GM21737 (cell line): ENCODE data around the gene RHOG.
"Not testable (repeated sequence)": the region's sequence is repeated elsewhere in the genome, so short reads cannot be mapped to it uniquely, and the experiment has no call there.

Source experiments
- ATAC-seq: cut with Tn5 transposase; IDR thresholded peaks from one replicate; pipeline ENCODE4 v1.9.1; 2021; ENCODE audit warnings: mild to moderate bottlenecking, moderate library complexity; ENCODE audit not compliant: unreplicated experiment

Gene RHOG

DNA sequence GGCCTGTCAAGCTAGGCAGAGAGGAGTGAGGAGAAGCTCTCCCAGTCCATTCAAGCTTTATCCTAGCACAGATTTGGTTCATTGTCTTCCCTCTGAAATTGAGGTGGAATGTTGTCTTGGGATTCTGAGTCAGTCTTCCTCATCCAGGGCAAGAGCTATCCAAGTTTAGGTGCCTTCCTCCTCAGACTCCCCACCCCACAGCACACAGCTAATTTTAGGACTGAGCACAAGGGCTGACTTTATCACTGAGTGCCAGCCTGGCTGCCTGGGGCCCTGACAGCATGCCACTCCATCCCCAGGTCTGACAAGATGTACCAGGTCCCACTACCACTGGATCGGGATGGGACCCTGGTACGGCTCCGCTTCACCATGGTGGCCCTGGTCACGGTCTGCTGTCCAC is 29.8 kb downstream of the RHOG start:
- ATAC-seq: no peak

DNA sequence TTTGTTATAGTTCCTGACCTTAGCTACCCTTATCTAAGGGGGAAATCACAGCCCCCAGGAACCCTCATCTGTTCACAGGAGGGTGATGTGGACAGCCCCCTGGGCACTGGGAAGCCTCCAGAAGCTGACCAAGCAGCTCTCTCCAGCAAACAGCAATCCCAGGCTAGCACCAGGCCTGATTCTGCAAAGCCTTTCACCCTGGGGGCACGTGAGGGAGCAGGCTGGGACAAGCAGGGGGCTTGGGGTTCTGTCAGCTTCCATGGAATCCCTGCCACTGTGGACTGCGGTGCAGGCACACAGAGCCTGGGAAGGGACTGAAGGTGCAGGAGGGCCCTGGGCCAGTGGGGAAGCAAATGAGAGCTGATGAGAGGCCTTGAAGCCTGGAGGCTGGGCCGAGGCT is 30.3 kb downstream of the RHOG start:
- ATAC-seq: no peak

DNA sequence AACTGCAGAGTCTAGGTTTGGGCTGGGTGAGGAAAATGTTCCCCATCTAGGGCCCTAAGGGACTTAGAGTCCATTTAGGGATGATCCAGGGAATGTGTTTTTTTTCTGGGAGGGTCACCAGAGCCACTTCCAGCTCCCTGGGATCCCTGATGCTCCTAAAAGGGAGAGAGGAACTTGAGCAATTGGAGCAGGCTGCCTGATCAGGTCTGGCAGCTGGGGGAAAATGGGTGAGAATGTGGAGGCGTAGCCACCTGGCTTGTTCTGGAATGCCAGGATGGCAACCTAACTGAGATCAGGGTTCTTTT is 31.2 kb downstream of the RHOG start:
- no peak for ATAC-seq

DNA sequence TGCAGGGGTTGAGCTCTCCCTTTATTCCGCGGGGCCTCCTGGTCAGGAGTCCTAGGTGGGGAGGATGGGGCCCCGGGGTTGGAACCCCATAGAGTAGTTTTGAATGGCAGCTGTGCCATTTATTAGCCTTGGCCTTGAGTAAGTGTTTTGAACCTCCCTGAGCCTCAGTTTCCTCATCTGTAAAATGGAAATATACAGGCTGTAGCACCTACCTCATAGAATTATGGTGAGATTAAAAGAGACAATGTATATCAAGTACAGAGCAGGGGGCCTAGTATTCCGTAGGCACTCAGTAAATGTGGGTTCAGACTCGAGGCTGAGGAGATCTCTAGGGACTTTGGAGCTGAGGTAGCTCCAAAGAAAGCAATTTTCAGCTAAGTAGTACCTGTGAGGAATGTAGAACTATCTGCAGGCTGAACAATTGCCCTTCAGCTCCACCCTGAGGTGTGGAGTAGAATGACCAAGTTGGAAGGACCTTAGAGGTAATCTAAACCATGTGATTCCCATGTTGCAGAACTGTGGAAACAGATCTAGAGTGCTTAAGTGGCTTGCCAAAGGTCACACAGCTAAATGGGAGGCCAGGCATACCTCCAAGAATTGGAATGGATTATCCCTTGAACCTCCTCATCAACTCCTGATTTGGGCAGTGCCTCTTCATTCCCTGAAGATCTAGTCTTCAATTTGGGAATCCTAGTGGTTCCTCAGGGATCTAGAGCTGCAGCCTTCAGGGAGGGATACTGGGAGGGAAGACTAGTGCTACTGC is 31.7 kb downstream of the RHOG start:
- peak; percentile 59 for ATAC-seq

DNA sequence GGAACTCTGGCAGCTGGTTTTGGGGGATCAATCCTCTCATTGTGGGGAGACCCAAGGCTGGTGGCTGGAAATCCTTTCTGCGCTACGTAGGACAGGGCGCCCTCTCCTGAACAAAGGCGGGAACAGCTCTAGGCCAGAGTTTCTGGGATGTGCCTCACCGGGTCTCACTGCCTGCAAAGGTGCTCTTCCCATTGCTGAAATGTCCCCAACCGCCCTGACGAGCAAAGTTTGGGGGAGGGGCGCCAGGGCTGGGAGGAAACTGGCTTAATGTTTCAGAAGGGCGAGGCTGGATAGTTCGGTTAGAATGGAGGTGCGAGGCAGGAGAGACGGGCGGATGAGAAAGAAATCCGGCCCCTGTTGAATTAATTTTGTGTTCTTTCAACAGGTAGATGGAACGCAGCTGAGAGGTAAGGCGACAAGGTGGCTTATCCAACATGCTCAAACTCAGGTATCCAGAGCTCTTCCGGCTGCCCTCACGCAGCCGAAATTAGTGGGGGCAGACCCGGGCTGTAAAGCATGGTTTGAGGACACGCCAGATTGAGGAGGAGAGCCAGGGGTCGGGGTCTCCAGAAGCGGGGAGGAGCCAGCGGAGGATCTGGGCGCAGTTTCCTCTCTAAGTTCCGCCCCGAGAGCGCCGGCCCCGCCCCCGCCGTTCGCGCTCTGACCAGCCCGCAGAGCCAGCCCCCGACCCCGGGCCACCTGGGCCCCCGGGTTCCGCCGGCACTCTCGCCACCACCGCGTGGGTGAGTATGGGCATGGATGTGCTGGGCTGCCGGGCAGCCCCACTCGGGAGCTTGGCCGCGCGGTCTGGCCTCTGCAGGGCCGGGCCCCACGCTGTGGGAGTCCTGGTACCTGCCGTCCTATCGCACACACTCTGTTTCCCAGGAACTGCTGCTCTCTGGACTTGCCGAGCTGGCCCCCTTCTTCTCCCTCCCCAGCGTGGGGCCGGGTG is 32.6 kb downstream of the RHOG start, which contains the start of gene PGAP2:
PGAP2 (plus strand) TSS at position 652 of the 952 bp plus-strand sequence. CDS start 2,700 bp downstream, outside the sequence.
- peak; percentile 64 for ATAC-seq

DNA sequence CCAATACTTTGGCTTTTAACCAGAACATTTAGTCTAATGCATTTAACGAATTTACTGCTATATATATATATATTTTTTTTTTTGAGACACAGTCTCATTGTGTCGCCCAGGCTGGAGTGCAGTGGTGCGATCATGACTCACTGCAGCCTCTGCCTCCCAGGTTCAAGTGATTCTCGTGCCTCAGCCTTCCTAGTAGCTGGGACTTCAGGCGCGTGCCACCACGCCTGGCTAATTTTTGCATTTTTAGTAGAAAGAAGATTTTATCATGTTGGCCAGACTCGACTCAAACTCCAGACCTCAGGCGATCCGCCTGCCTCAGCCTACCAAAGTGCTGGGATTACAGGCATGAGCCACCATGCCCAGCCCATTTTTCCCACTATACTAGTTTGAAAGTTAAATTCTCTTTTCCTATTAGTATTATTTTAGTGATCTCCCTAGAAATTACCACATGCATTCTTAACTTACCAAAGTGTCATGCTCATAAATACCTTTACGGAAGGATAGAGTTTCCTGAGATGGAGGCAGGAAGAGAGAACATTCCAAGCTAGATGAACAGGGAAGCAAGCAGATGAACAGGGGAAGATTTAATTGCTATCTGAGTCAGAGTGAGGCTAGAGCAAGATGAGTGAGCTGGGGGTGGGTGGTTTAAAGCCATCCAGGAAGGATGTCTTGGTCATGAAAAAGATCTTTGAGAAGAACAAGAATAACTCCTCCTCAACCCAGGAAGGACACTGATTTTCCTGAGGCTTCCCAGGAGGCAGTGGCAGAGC is 36.8 kb downstream of the RHOG start:
- ATAC-seq: no peak

DNA sequence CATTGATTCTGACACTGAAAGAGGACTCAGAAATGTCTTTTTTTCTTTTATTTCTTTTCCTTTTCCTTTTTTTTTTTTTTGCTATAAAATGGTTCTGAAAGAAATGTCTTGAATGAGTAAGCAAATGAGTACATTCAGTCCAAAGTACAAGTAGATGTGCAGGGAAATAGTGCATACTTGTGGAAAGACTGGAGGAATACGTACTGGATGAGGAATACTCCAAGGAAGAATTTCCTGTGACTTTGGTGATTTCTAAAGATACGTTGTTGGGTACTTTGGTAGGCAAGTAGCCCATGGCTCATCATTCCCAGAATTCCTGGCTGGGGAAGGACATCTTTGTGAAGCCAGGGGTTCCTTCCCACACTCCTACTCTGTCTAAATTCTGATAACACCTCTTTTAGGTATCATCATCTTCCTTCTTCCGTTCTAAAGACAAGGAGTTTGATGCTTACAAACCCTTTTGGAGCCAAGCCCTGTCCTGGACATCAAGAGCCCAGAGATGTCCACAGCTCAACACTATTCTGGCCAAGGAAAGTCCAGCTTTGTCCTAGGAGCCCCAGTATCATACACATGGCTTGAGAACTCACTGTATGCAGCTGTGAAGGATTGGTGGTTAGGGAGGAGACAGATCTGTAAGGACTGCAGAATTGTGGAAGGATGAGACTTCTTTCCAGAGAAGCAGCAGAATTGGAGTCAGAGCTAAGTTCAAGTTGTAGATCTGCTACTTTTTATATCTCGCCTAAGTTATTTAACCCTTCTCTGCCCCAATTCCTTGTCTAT is 38.6 kb downstream of the RHOG start:
- ATAC-seq: no peak

DNA sequence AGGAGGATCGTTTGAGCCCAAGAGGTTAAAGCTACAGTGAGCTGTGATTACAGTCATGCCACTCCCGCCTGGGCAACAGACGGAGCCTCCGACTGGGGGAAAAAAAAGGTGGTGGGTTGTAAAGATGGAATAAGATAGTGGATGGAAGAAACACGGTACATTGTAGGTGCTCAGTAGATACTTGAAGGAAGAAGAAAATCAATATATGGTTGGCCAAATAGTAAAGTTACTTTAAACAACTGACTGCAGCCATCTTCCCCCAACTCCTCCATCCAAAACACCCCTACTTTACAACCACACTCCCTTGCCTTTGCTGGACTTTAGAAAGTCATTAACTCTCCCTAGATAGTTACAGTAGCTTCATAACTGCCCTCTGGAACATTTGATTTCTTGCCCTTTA is 40.9 kb downstream of the RHOG start:
- no peak for ATAC-seq

DNA sequence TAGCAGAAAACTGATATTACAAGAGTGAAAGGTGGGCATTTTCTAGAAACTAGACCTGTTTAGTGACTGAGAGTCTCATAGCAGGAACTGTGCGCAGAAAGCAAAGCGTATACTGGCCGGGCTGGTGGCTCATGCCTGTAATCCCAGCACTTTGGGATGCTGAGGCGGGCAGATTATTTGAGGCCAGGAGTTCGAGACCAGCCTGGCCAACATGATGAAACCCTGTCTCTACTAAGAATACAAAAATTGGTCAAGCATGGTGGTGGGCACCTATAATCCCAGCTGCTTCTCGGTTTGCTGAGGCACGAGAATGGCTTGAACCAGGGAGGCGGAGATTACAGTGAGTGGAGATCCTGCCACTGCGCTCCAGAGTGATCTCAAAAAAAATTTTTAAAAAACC is 41.6 kb downstream of the RHOG start:
- no peak for ATAC-seq

DNA sequence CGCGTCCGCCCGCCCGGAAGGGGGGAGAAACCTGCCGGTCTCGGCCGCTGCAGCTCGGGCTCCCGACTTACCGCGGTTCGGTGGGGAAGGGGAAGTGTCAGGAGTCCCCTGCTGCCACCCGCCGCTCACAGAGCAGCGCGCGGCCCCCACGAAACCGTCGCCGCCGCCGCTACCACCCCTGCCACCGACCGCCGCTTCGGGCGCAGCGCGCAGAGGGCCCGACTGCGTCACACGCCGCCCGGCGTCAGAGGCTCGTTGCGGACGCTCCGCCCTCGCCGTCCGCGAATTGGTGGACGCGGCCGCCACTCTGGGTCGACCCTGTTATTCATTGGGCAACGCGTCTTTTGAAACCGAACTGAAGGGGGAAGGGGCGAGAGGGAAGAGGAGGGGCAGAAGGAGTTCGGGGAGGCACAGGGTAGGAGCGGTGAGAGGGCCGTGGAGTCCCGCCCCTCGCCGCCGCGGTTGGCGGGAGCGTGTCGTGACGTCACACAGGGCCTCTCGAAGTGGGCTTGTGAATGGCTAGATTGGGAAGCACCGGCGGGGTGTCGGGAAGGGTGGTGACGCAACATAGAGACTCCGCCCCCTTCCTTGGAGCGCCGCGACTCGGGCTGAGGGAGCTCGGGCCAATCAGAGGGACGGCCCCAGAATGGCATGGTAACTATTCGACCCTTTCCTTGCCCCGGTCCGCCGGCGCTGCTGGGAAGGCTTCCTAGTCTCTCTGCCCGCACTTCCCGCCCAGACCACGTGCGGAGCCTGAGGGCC is 43.2 kb downstream of the RHOG start, which contains the start of gene NUP98:
NUP98 (minus strand) TSS at position 226 of the 762 bp plus-strand sequence. CDS start 15,437 bp downstream, outside the sequence.
- peak; percentile 92 for ATAC-seq

DNA sequence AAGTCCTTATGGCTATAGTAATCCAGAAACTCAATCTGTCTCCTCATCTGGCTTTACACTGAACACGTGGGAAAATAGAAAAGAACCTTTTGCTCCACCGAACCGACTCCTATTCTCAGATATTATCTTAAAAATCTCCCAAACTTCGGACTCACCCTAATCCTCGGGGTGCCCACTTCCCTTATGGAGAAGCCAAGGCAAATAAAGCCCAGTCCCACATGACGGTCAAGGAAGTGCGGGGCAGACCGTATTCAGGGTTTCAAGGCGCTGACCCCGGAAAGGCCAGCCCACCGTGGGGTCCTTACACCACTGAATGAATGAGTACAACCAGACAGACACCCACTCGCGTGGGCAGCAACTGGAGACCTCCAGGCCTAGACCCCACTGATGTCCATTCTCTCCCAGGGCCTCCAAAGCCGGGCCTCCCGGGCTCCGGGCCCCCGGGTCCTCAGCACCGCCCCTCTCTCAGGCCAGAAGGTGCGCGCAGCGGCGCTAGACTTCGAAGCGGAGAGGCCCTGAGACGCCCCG is 43.9 kb downstream of the RHOG start:
- peak; percentile 22 for ATAC-seq

DNA sequence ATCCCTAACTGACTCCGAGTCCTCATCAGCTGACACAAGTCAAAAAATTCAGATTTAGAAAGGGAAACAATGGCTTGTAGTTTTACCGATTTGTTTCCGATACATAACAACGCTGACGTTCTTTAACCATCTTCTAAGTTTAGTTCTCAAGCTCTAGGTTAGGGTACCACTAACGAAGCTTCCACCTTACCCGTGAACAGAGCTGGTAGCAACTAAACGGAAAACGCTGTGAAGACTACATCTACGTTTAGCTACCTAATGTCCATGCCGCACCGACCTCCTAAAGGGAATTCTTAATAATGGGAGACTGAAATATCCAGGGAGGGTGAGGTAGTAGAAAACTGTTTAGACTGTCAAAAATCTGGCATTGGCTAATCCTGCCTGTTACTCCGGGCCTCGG is 44.4 kb downstream of the RHOG start:
- ATAC-seq: no peak

DNA sequence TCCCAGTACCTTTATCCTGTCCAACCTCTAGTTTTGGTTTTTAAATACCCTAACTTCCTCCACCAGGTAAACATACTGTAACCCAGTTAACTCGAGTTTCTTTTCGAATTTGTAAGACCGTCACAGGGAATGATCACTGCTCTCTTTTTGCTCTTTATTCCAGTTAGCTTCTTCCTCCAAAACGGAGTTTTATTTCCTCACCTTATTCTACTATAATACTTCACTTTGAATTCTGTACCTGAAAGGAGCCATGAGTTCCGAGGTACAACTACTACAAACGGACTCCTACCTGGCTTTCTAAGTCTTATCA is 44.8 kb downstream of the RHOG start:
- no peak for ATAC-seq

DNA sequence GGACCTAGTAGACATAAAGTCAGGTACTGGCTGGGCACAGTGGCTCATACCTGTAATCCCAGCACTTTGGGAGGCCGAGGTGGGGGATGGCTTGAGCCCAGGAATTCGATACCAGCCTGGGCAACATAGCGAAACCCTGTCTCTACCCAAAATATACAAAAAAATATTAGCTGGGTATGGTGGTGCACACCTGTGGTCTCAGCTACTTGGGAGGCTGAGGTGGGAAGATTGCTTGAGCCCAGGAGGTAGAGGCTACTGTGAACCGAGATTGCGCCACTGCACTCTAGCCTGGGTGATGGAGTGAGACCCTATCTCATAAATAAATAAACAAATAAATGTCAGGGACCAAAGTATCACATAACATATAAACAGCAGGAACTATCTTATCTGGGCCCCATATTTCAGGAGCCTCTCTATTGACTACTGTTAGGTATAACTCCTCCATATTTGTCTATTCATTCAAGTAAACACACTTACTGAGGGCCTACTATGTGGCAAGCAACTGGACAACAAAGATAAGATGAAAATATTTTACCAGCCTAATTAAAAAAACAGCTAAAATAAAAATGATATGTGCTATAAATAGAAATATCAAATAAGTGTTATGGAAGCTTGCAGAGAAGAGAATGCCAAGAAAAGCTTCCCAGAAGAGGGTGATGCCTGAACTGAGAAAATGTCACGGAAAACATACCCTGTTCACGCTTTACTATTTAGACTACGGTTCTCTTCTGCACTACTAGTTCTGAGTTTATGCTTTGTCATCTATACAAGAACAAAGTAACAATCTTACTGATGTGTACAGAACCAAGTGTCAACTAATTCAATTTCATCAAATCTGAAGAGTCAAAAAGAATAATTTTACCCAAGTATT is 45.4 kb downstream of the RHOG start:
- no peak for ATAC-seq

DNA sequence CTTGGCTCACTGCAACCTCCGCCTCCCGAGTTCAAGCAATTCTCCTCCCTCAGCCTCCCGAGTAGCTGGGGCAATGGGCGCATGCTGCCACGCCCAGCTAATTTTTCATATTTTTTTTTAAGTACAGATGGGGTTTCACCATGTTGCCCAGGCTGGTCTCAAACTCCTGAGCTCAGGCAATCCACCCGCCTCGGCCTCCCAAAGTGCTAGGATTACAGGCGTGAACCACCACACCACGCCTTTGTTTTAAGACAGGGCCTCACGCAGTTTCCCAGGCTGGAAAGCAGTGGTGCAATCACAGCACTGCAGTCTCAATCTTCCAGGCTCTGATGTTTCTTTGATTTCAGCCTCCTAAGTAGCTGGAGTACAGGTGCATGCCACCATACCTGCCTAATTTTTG is 46.4 kb downstream of the RHOG start:
- not testable (repeated sequence) for ATAC-seq

DNA sequence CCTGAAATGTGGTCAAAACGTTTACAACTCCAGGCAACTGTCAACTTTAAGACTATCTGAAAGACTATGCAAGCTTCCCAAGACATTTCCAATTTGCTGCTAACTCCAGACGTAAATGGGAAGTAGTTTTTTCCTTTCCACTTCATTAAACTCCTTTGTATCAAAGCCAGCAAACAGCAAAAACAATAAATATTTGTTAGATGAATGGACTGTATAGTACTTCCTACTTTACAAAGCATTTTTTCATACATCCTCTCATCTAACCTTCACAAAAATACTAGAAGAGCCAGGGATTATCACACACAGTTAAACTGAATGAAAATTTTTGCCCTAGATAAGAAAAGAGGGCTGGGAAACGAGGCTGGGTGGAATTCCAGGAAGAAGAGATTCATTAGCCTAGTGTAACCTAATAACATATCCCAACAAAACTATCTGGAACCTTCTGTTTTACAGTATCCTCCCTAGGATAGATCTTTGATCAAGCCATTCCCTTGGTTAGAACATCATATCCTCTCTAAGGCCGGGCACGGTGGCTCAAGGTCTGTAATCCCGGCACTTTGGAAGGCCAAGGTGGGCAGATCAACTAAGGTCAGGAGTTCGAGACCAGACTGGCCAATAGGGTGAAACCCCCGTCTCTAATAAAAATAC is 53.9 kb downstream of the RHOG start:
- no peak for ATAC-seq

DNA sequence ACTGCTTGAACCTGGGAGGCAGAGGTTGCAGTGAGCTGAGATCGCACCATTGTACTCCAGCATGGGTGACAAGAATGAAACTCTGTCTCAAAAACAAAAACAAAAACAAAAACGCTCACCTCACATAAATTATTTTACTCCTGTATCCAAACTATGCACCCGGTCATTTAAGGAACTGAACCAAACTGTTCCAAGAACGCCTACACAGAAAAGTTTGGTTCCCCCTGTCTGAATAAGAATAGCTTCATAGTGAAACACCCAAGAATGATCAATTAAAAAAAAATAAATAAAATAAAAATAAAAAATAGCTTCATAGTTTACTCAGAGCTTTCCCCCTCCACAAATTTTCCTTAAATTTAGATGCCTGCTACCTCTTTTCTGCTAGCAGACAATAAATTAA is 57.1 kb downstream of the RHOG start:
- ATAC-seq: no peak

DNA sequence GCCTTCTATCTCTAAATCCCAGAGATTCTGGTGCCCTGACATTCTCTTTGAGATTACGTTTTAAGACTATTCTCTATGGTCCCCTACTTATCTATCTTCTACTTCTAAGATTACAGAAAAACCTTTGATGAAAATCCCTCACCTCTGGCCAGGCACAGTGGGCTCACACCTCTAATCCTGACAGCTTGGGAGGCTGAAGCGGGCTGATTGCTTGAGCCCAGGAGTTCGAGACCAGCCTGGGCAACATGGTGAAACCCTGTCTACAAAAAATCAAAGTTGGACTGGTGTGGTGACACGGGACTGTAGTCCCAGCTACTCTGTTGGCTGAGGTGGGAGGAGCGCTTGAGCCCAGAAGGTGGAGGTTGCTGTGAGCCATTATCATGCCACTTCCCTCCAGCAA is 57.8 kb downstream of the RHOG start:
- ATAC-seq: no peak
